Measurements from ENCODE around the gene BDP1.
"Not testable (repeated sequence)": the region's sequence is repeated elsewhere in the genome, so short reads cannot be mapped to it uniquely, and the experiment has no call there.

Gene BDP1

DNA sequence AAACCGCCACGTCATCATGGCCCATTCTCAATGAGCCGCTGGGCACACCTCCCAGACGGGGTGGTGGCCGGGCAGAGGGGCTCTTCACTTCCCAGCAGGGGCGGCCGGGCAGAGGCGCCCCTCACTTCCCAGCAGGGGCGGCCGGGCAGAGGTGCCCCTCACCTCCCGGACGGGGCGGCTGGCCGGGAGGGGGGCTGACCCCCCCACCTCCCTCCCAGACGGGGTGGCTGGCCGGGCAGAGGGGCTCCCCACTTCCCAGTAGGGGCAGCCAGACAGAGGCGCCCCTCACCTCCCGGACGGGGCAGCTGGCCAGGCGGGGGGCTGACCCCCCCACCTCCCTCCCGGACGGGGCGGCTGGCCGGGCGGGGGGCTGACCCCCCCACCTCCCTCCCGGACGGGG is 96.1 kb downstream of the BDP1 start:
- not testable (repeated sequence) for H3K27me3 ChIP-seq (ENCODE audit: insufficient read depth, low read length, poor library complexity); H3K4me3 ChIP-seq (ENCODE audit: low read depth in 1 of 2, low read length in 2 of 2); H3K4me1 ChIP-seq (ENCODE audit: insufficient read depth, low read length); H2AFZ ChIP-seq (ENCODE audit: low read depth, low read length); H3K9ac ChIP-seq (ENCODE audit: low read depth, low read length); H4K20me1 ChIP-seq (ENCODE audit: insufficient read depth, low read length); H3K79me2 ChIP-seq (ENCODE audit: insufficient read depth, low read length); ATAC-seq (ENCODE audit: insufficient read depth, low read depth); H3K9me3 ChIP-seq (ENCODE audit: insufficient read depth, low read length, severe bottlenecking); H3K4me2 ChIP-seq (ENCODE audit: insufficient read depth, low read length); H3K27ac ChIP-seq (ENCODE audit: low read length); DNase-seq
- peaks cover 71% of the 10 kb centered on the region for H3K36me3 ChIP-seq (ENCODE audit: insufficient read depth, low read length)

DNA sequence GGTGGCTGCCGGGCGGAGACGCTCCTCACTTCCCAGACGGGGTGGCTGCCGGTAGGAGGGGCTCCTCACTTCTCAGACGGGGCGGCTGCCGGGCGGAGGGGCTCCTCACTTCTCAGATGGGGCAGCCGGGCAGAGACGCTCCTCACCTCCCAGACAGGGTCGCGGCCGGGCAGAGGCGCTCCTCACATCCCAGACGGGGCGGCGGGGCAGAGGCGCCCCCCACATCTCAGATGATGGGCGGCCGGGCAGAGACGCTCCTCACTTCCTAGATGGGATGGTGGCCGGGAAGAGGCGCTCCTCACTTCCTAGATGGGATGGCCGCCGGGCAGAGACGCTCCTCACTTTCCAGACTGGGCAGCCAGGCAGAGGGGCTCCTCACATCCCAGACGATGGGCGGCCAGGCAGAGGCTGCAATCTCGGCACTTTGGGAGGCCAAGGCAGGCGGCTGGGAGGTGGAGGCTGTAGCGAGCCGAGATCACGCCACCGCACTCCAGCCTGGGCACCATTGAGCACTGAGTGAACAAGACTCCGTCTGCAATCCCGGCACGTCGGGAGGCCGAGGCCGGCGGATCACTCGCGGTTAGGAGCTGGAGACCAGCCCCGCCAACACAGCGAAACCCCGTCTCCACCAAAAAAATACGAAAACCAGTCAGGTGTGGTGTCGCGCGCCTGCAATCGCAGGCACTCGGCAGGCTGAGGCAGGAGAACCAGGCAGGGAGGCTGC is 96.7 kb downstream of the BDP1 start:
- H3K27ac ChIP-seq (ENCODE audit: low read length); H3K4me2 ChIP-seq (ENCODE audit: insufficient read depth, low read length); DNase-seq; H3K4me1 ChIP-seq (ENCODE audit: insufficient read depth, low read length); ATAC-seq (ENCODE audit: insufficient read depth, low read depth); H2AFZ ChIP-seq (ENCODE audit: low read depth, low read length); H3K4me3 ChIP-seq (ENCODE audit: low read depth in 1 of 2, low read length in 2 of 2); H3K9me3 ChIP-seq (ENCODE audit: insufficient read depth, low read length, severe bottlenecking); H3K79me2 ChIP-seq (ENCODE audit: insufficient read depth, low read length); H3K9ac ChIP-seq (ENCODE audit: low read depth, low read length); H4K20me1 ChIP-seq (ENCODE audit: insufficient read depth, low read length); H3K27me3 ChIP-seq (ENCODE audit: insufficient read depth, low read length, poor library complexity): not testable (repeated sequence)
- H3K36me3 ChIP-seq (ENCODE audit: insufficient read depth, low read length), result peaks cover 71% of the 10 kb centered on the region

DNA sequence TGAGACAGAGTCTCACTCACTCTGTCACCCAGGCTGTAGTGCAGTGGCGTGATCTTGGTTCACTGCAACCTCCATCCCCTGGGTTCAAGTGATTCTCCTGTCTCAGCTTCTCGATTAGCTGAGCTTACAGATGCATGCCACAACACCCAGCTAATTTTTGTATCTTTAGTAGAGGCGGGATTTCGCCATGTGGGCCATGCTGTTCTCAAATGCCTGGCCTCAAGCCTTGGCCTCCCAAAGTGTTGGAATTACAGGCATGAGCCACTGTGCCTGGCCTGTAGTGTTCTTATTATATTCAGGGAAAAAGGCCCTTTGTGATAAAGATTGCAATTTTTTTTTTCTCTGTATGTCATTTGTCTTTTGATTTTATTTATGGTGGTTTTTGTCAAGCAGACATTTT is 107.7 kb downstream of the BDP1 start:
- no peaks in the 10 kb centered on the region for H3K4me1 ChIP-seq (ENCODE audit: insufficient read depth, low read length)
- no peak overlapping the region for H2AFZ ChIP-seq (ENCODE audit: low read depth, low read length)
- H3K9me3 ChIP-seq (ENCODE audit: insufficient read depth, low read length, severe bottlenecking), result no peaks in the 10 kb centered on the region
- no peak for ATAC-seq (ENCODE audit: insufficient read depth, low read depth)
- no peak overlapping the region for H3K27ac ChIP-seq (ENCODE audit: low read length)
- no peak overlapping the region for H3K4me2 ChIP-seq (ENCODE audit: insufficient read depth, low read length)
- H3K36me3 ChIP-seq (ENCODE audit: insufficient read depth, low read length), result peaks cover 61% of the 10 kb centered on the region
- H3K9ac ChIP-seq (ENCODE audit: low read depth, low read length), result no peak overlapping the region
- TF ChIP-seq EZH2 (IDR thresholded peaks at IDR 0.05; ENCODE audit: borderline replicate concordance, low read depth, low read length, severe bottlenecking), result no peak
- TF ChIP-seq, protein P1, sequence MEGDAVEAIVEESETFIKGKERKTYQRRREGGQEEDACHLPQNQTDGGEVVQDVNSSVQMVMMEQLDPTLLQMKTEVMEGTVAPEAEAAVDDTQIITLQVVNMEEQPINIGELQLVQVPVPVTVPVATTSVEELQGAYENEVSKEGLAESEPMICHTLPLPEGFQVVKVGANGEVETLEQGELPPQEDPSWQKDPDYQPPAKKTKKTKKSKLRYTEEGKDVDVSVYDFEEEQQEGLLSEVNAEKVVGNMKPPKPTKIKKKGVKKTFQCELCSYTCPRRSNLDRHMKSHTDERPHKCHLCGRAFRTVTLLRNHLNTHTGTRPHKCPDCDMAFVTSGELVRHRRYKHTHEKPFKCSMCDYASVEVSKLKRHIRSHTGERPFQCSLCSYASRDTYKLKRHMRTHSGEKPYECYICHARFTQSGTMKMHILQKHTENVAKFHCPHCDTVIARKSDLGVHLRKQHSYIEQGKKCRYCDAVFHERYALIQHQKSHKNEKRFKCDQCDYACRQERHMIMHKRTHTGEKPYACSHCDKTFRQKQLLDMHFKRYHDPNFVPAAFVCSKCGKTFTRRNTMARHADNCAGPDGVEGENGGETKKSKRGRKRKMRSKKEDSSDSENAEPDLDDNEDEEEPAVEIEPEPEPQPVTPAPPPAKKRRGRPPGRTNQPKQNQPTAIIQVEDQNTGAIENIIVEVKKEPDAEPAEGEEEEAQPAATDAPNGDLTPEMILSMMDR (IDR thresholded peaks at IDR 0.05; ENCODE audit: borderline replicate concordance, extremely low read depth, low read length, poor library complexity, severe bottlenecking), result no peak
- no peak for DNase-seq
- H3K4me3 ChIP-seq (ENCODE audit: low read depth in 1 of 2, low read length in 2 of 2), result no peak overlapping the region
- no peaks in the 10 kb centered on the region for H4K20me1 ChIP-seq (ENCODE audit: insufficient read depth, low read length)
- H3K27me3 ChIP-seq (ENCODE audit: insufficient read depth, low read length, poor library complexity), result no peaks in the 10 kb centered on the region
- H3K79me2 ChIP-seq (ENCODE audit: insufficient read depth, low read length), result no peaks in the 10 kb centered on the region

DNA sequence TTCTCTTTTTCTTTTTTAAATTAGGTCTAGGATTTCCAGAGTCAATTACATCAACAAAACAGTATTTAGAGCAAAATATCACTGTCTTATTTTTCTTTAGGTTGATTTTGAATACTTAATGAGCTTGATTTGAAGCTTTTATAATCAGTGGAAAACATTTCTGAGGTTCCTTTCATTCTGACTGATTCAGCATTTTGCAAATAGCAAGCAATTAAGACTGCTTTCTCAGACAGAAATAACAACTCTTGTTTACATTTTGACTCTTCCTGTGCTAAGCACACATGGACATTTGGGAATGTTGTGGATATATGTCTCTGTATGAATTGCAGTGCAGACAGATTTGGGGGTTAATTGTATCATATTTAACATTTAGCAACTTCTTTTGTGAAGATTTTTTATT is 109.4 kb downstream of the BDP1 start:
- DNase-seq (no peak), ATAC-seq (ENCODE audit: insufficient read depth, low read depth) (no peak)
- no peak overlapping the region for H3K4me3 ChIP-seq (ENCODE audit: low read depth in 1 of 2, low read length in 2 of 2)
- no peaks in the 10 kb centered on the region for H3K79me2 ChIP-seq (ENCODE audit: insufficient read depth, low read length)
- H2AFZ ChIP-seq (ENCODE audit: low read depth, low read length), result no peak overlapping the region
- TF ChIP-seq, protein P1 (IDR thresholded peaks at IDR 0.05; ENCODE audit: borderline replicate concordance, extremely low read depth, low read length, poor library complexity, severe bottlenecking), result no peak
- TF ChIP-seq EZH2 (IDR thresholded peaks at IDR 0.05; ENCODE audit: borderline replicate concordance, low read depth, low read length, severe bottlenecking), result no peak
- H3K4me1 ChIP-seq (ENCODE audit: insufficient read depth, low read length), result no peaks in the 10 kb centered on the region
- H3K27ac ChIP-seq (ENCODE audit: low read length), result no peak overlapping the region
- no peaks in the 10 kb centered on the region for H3K9me3 ChIP-seq (ENCODE audit: insufficient read depth, low read length, severe bottlenecking)
- H3K9ac ChIP-seq (ENCODE audit: low read depth, low read length), result no peak overlapping the region
- no peak overlapping the region for H3K4me2 ChIP-seq (ENCODE audit: insufficient read depth, low read length)
- no peaks in the 10 kb centered on the region for H4K20me1 ChIP-seq (ENCODE audit: insufficient read depth, low read length)
- H3K27me3 ChIP-seq (ENCODE audit: insufficient read depth, low read length, poor library complexity), result no peaks in the 10 kb centered on the region
- H3K36me3 ChIP-seq (ENCODE audit: insufficient read depth, low read length), result peaks cover 48% of the 10 kb centered on the region
